HFFc6 (cell line): ENCODE results near the gene DOCK4. TPM values are rescaled to one million over a fixed set of nuclear protein-coding genes. Genes with fewer than 3 reads are reported as not detected.

ENCODE experiments used
- DNase-seq: peaks from one replicate; pipeline ENCODE4 v3.0.0-alpha.2; 2018
- H3K27ac Mint-ChIP-seq: 2 replicates; pipeline ENCODE4 v1.8.0; 2020; ENCODE audit warnings: mild to moderate bottlenecking, mixed read lengths
- H3K27me3 Mint-ChIP-seq: 2 replicates; pipeline ENCODE4 v1.8.0; 2021; ENCODE audit warnings: mild to moderate bottlenecking, moderate library complexity, mixed read lengths; ENCODE audit not compliant: insufficient read depth
- H3K36me3 Mint-ChIP-seq: 2 replicates; pipeline ENCODE4 v1.8.0; 2021; ENCODE audit warnings: low read depth, mixed read lengths
- H3K4me1 Mint-ChIP-seq: 2 replicates; pipeline ENCODE4 v1.8.0; 2020; ENCODE audit warnings: low read depth, mixed read lengths
- H3K4me3 Mint-ChIP-seq: 2 replicates; pipeline ENCODE4 v1.8.0; 2020; ENCODE audit warnings: mild to moderate bottlenecking, moderate library complexity, mixed read lengths
- H3K9me3 Mint-ChIP-seq: 2 replicates; pipeline ENCODE4 v1.8.0; 2020; ENCODE audit warnings: mild to moderate bottlenecking, mixed read lengths
- CTCF ChIP-seq: fragments of 200-600 bp; sonication (generic); IDR thresholded peaks from 2 replicates; pipeline ENCODE4 v1.5.0; 2021; ENCODE audit warnings: antibody characterized with exemption, mild to moderate bottlenecking
- total RNA-seq, 6 experiments: library from RNA; stranded (reverse); fragmentation: NEBNext Ultra II Directional; extraction: Animal tissue kit (Norgen Biotek cat#: 25700); gene quantifications; 2 replicates in 1 of 6; 3 replicates in 5 of 6; pipeline ENCODE4 v1.2.3, GENCODE V29; 2021

Gene DOCK4
- total RNA-seq, 6 experiments from 2014 or later = 2.2 to 3.9 (median 3.3) TPM

GRCh38 chr7:112203365-112203739 is 2.8 kb downstream of the DOCK4 start:
- Mint-ChIP-seq H3K4me1 (peaks cover 57% of the 10 kb centered on the region), H3K9me3 (no peaks in the 10 kb centered on the region), H3K27me3 (no peaks in the 10 kb centered on the region), H3K4me3 (peak overlapping the region; percentile 99), H3K27ac (no peak overlapping the region), H3K36me3 (no peaks in the 10 kb centered on the region; the same call in 1 of the 2 replicates)
- no peak for DNase-seq
- no peak for TF ChIP-seq CTCF

DNA sequence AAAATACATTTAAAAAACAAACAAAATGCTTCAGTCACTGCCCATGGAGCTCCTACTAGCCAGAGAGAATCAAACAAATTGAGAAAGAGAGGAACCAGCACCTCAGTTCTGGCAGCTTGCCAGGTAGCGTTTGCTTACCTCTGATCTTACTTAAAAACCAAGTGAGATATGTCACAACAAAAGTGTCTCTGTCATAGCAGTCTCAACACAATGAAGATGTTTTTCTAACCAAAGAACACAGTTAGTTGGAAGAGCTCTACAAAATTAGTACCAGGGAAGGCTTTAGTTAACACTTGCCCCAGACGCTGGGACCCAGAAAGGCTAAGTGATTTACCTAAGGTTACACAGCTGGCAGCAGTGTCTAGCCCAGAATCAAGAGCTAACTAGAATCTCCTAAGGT is 3.4 kb downstream of the DOCK4 start:
- DNase-seq = no peak
- TF ChIP-seq CTCF = no peak
- H3K4me3 Mint-ChIP-seq = no peak overlapping the region
- H3K9me3 Mint-ChIP-seq = no peaks in the 10 kb centered on the region
- no peaks in the 10 kb centered on the region; the same call in 1 of the 2 replicates for H3K36me3 Mint-ChIP-seq
- no peak overlapping the region for H3K27ac Mint-ChIP-seq
- peaks cover 60% of the 10 kb centered on the region for H3K4me1 Mint-ChIP-seq
- H3K27me3 Mint-ChIP-seq = no peaks in the 10 kb centered on the region

GRCh38 chr7:112201839-112202238 is 4.4 kb downstream of the DOCK4 start:
- no peaks in the 10 kb centered on the region; the same call in 1 of the 2 replicates for H3K36me3 Mint-ChIP-seq
- no peak for TF ChIP-seq CTCF
- DNase-seq = no peak
- H3K9me3 Mint-ChIP-seq = no peaks in the 10 kb centered on the region
- no peaks in the 10 kb centered on the region for H3K27me3 Mint-ChIP-seq
- peak overlapping the region; percentile 53; the same call in 1 of the 2 replicates for H3K27ac Mint-ChIP-seq
- no peak overlapping the region for H3K4me3 Mint-ChIP-seq
- H3K4me1 Mint-ChIP-seq = peaks cover 53% of the 10 kb centered on the region

GRCh38 chr7:112201411-112201810 is 4.8 kb downstream of the DOCK4 start:
- Mint-ChIP-seq H3K9me3 (no peaks in the 10 kb centered on the region), H3K27me3 (no peaks in the 10 kb centered on the region), H3K27ac (peak overlapping the region; percentile 53; the same call in 1 of the 2 replicates), H3K36me3 (no peaks in the 10 kb centered on the region), H3K4me1 (peaks cover 53% of the 10 kb centered on the region), H3K4me3 (no peak overlapping the region)
- no peak for TF ChIP-seq CTCF
- DNase-seq = peak; percentile 39

DNA sequence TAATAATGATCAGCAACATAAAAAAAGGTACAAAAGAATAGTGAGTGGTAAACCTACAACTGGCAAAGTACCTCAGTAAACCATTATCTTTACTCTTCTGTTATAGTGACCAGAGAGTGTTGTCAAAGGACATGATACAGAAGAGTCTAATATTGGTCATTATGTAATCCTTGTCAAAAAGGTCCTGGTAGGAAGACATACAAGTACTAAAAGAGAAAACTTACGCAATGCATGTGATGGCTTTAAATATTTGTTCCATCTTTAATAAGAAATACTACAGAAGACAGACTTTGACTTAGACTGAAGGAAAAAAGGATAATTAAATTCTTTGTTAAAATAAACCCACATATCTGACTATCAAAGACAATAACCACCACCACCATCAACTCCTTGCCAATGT is 6.5 kb downstream of the DOCK4 start:
- H3K4me1 Mint-ChIP-seq = peaks cover 52% of the 10 kb centered on the region
- peaks cover 5% of the 10 kb centered on the region; the same call in 1 of the 2 replicates for H3K36me3 Mint-ChIP-seq
- no peak for TF ChIP-seq CTCF
- H3K9me3 Mint-ChIP-seq = no peaks in the 10 kb centered on the region
- no peak overlapping the region for H3K27ac Mint-ChIP-seq
- DNase-seq = no peak
- no peaks in the 10 kb centered on the region for H3K27me3 Mint-ChIP-seq
- H3K4me3 Mint-ChIP-seq = no peak overlapping the region
